K562 (cell line): ENCODE results near the gene PPAN. TPM values are rescaled to one million over a fixed set of nuclear protein-coding genes. Genes with fewer than 3 reads are reported as not detected.

Experiments used
- CBX1 ChIP-seq: sonication (generic); IDR thresholded peaks from 2 replicates; pipeline ENCODE4 v1.6.1; 2016; ENCODE audit warnings: antibody characterized with exemption, low read depth, mild to moderate bottlenecking
- CC2D1A ChIP-seq: fragments of 450-650 bp; IDR thresholded peaks from 2 replicates; pipeline ENCODE4 v1.6.1; 2017; ENCODE audit warnings: mild to moderate bottlenecking
- CTBP1 ChIP-seq: fragments of 450-650 bp; IDR thresholded peaks from 2 replicates; pipeline ENCODE4 v1.6.1; 2016; ENCODE audit warnings: borderline replicate concordance
- FOXP1 ChIP-seq: sonication (generic); formaldehyde crosslinking; IDR thresholded peaks from 2 replicates; pipeline ENCODE4 v1.8.0; 2022; ENCODE audit warnings: mild to moderate bottlenecking, missing genetic modification reagents
- NFE2L1 ChIP-seq: fragments of 450-650 bp; IDR thresholded peaks from 2 replicates; pipeline ENCODE4 v1.6.1; 2016; ENCODE audit warnings: missing genetic modification characterization, low read depth, mild to moderate bottlenecking, missing compliant biosample characterization, moderate library complexity, borderline replicate concordance
- POLR2A ChIP-seq: fragments of 450-650 bp; conservative IDR thresholded peaks from 2 replicates; pipeline ENCODE4 v1.6.1; 2016
- RBM22 ChIP-seq: fragments of 200-400 bp; formaldehyde crosslinking; IDR thresholded peaks from 2 replicates; pipeline ENCODE4 v1.6.1; 2018; ENCODE audit warnings: low read length, low read depth; ENCODE audit not compliant: poor library complexity, severe bottlenecking
- SUPT5H ChIP-seq: fragments of 450-650 bp; IDR thresholded peaks from 2 replicates; pipeline ENCODE4 v1.6.1; 2016
- ZKSCAN1 ChIP-seq: fragments of 150-350 bp; IDR thresholded peaks from 2 replicates; pipeline ENCODE4 v1.6.1; 2016; ENCODE audit warnings: low read depth, low read length
- ZNF12 ChIP-seq: sonication (generic); formaldehyde crosslinking; IDR thresholded peaks from 2 replicates; pipeline ENCODE4 v1.4.0; 2020; ENCODE audit warnings: mild to moderate bottlenecking, missing genetic modification reagents
- ZNF347 ChIP-seq: fragments of 450-650 bp; formaldehyde crosslinking; IDR thresholded peaks from 2 replicates; pipeline ENCODE4 v1.4.0; 2020; ENCODE audit warnings: low read depth, mild to moderate bottlenecking, moderate library complexity
- ZNF384 ChIP-seq: IDR thresholded peaks from 2 replicates; pipeline ENCODE4 v1.6.1; 2012; ENCODE audit warnings: low read depth, low read length, improper control_type of control experiment
- polyA plus RNA-seq, 8 experiments: library from polyadenylated mRNA; depleted of rRNA in 4 of 8; stranded (reverse) in 5 of 8; unstranded in 3 of 8; fragments of >200 nt; fragmentation: Nextera tagmentation in 2 of 8; fragmentation: Illumina TruSeq in 1 of 8; extraction: Ambion mirVana in 2 of 8; extraction: Trizol in 1 of 8; gene quantifications; 2 replicates each; pipeline versions ENCODE4 v1.2.1 to v1.2.3, GENCODE V29; 2011 to 2014; ENCODE audit warnings: inconsistent platforms in 1 of 8, missing spikeins in 1 of 8
- total RNA-seq, 7 experiments: library from RNA; depleted of rRNA in 6 of 7; stranded (reverse); fragments of >200 nt in 6 of 7; fragmentation: Illumina TruSeq in 2 of 7; extraction: Trizol in 2 of 7; gene quantifications; 2 replicates each; pipeline versions ENCODE4 v1.2.1 to v1.2.3, GENCODE V29; 2011 to 2021; ENCODE audit warnings: low replicate concordance in 1 of 7
- TF ChIP-seq, protein P1 (sequence below): sonication (generic); formaldehyde crosslinking; IDR thresholded peaks from 2 replicates; pipeline ENCODE4 v1.9.0; 2022; ENCODE audit warnings: mild to moderate bottlenecking, missing genetic modification reagents
- TF ChIP-seq, protein P2 (sequence below), 2 experiments: fragments of 450-650 bp; IDR thresholded peaks; 2 replicates each; pipeline ENCODE4 v1.6.1; 2016
- TF ChIP-seq, protein P3 (sequence below): fragments of 450-650 bp; IDR thresholded peaks from 2 replicates; pipeline ENCODE4 v1.7.1; 2018; ENCODE audit warnings: mild to moderate bottlenecking, low read depth; ENCODE audit not compliant: partially characterized antibody
- TF ChIP-seq, protein P4 (sequence below): sonication (generic); formaldehyde crosslinking; IDR thresholded peaks from 2 replicates; pipeline ENCODE4 v1.8.1; 2022; ENCODE audit warnings: missing genetic modification reagents
- TF ChIP-seq, protein P5 (sequence below): fragments of 450-650 bp; formaldehyde crosslinking; IDR thresholded peaks from 2 replicates; pipeline ENCODE4 v1.4.0; 2020; ENCODE audit warnings: mild to moderate bottlenecking, moderate library complexity
- TF ChIP-seq, protein P6 (sequence below): sonication (generic); formaldehyde crosslinking; IDR thresholded peaks from 2 replicates; pipeline ENCODE4 v1.8.0; 2022; ENCODE audit warnings: mild to moderate bottlenecking, low read depth, missing genetic modification reagents

The PPAN gene
- total and polyA plus RNA-seq, 9 of the 15 experiments (the other 6 are each of a cell fraction or from before 2014, with no cell fraction given), result 2.2 to 129 (median 59.1) TPM

DNA sequence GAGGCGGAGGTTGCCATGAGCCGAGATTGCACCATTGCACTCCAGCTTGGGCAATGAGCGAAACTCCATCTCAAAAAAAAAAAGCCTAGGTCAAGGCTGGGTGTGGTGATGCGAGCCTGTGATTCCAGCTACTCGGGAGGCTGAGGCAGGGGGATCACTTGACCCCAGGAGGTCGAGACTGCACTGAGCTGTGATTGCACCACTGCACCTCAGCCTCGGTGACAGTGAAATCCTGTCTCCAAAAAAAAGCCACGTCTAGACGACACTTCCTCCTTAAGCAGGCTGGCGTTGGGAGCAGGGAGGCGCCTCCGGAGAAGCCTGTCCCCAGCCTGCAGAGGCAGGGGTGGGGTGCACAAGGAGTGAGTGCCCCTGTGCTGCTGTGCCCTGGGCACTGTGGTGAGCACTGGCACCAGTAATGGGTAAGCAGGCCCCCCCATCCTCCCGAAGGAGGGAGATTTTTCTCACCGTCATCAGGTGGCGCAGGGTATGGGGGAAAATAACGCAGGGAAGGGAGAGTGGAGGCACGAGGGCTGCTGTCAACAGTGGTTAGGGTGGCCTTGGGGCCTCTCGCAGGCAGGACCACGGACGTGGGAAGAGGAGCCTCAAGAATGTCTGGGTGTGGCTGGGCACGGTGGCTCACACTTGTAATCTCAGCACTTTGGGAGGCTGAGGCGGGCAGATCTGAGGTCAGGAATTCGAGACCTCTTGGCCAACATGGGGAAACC lies 6.0 kb downstream of the PPAN start (continued):
- TF ChIP-seq FOXP1 (CRISPR knock-in tag) (no peak), CC2D1A (no peak), ZNF347 (no peak), NFE2L1 (tag) (no peak), CTBP1 (no peak), RBM22 (peak; percentile 39), ZKSCAN1 (no peak), POLR2A (peak; percentile 60), SUPT5H (peak; percentile 78), ZNF384 (no peak), ZNF12 (CRISPR knock-in tag) (no peak), CBX1 (no peak)
- TF ChIP-seq, protein P1, sequence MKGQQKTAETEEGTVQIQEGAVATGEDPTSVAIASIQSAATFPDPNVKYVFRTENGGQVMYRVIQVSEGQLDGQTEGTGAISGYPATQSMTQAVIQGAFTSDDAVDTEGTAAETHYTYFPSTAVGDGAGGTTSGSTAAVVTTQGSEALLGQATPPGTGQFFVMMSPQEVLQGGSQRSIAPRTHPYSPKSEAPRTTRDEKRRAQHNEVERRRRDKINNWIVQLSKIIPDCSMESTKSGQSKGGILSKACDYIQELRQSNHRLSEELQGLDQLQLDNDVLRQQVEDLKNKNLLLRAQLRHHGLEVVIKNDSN (CRISPR knock-in tag), result no peak
- TF ChIP-seq, protein P2, sequence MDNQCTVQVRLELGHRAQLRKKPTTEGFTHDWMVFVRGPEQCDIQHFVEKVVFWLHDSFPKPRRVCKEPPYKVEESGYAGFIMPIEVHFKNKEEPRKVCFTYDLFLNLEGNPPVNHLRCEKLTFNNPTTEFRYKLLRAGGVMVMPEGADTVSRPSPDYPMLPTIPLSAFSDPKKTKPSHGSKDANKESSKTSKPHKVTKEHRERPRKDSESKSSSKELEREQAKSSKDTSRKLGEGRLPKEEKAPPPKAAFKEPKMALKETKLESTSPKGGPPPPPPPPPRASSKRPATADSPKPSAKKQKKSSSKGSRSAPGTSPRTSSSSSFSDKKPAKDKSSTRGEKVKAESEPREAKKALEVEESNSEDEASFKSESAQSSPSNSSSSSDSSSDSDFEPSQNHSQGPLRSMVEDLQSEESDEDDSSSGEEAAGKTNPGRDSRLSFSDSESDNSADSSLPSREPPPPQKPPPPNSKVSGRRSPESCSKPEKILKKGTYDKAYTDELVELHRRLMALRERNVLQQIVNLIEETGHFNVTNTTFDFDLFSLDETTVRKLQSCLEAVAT (IDR thresholded peaks at IDR 0.05), result no peak
- TF ChIP-seq, protein P3, sequence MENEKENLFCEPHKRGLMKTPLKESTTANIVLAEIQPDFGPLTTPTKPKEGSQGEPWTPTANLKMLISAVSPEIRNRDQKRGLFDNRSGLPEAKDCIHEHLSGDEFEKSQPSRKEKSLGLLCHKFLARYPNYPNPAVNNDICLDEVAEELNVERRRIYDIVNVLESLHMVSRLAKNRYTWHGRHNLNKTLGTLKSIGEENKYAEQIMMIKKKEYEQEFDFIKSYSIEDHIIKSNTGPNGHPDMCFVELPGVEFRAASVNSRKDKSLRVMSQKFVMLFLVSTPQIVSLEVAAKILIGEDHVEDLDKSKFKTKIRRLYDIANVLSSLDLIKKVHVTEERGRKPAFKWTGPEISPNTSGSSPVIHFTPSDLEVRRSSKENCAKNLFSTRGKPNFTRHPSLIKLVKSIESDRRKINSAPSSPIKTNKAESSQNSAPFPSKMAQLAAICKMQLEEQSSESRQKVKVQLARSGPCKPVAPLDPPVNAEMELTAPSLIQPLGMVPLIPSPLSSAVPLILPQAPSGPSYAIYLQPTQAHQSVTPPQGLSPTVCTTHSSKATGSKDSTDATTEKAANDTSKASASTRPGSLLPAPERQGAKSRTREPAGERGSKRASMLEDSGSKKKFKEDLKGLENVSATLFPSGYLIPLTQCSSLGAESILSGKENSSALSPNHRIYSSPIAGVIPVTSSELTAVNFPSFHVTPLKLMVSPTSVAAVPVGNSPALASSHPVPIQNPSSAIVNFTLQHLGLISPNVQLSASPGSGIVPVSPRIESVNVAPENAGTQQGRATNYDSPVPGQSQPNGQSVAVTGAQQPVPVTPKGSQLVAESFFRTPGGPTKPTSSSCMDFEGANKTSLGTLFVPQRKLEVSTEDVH, result no peak
- TF ChIP-seq, protein P4, sequence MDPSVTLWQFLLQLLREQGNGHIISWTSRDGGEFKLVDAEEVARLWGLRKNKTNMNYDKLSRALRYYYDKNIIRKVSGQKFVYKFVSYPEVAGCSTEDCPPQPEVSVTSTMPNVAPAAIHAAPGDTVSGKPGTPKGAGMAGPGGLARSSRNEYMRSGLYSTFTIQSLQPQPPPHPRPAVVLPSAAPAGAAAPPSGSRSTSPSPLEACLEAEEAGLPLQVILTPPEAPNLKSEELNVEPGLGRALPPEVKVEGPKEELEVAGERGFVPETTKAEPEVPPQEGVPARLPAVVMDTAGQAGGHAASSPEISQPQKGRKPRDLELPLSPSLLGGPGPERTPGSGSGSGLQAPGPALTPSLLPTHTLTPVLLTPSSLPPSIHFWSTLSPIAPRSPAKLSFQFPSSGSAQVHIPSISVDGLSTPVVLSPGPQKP (CRISPR knock-in tag), result no peak
- TF ChIP-seq, protein P5, sequence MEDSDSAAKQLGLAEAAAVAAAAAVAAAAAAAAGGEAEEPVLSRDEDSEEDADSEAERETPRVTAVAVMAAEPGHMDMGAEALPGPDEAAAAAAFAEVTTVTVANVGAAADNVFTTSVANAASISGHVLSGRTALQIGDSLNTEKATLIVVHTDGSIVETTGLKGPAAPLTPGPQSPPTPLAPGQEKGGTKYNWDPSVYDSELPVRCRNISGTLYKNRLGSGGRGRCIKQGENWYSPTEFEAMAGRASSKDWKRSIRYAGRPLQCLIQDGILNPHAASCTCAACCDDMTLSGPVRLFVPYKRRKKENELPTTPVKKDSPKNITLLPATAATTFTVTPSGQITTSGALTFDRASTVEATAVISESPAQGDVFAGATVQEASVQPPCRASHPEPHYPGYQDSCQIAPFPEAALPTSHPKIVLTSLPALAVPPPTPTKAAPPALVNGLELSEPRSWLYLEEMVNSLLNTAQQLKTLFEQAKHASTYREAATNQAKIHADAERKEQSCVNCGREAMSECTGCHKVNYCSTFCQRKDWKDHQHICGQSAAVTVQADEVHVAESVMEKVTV (CRISPR knock-in tag), result no peak
- TF ChIP-seq, protein P6, sequence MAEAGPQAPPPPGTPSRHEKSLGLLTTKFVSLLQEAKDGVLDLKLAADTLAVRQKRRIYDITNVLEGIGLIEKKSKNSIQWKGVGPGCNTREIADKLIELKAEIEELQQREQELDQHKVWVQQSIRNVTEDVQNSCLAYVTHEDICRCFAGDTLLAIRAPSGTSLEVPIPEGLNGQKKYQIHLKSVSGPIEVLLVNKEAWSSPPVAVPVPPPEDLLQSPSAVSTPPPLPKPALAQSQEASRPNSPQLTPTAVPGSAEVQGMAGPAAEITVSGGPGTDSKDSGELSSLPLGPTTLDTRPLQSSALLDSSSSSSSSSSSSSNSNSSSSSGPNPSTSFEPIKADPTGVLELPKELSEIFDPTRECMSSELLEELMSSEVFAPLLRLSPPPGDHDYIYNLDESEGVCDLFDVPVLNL, result no peak
